Measurements from ENCODE around the gene CTNND2.

CTNND2 gene

GRCh38 chr5:11715461-11716196 is 188.6 kb downstream of the CTNND2 start:
- Histone ChIP-seq H3K4me1 (ENCODE audit: insufficient read depth, low read length) (no peaks in the 10 kb centered on the region), H3K27ac (ENCODE audit: low read length) (no peak overlapping the region), H3K79me2 (ENCODE audit: insufficient read depth, low read length) (no peaks in the 10 kb centered on the region), H3K4me2 (ENCODE audit: insufficient read depth, low read length) (no peak overlapping the region), H4K20me1 (ENCODE audit: insufficient read depth, low read length) (no peaks in the 10 kb centered on the region), H3K4me3 (ENCODE audit: low read depth in 1 of 2, low read length in 2 of 2) (no peak overlapping the region), H3K36me3 (ENCODE audit: insufficient read depth, low read length) (no peaks in the 10 kb centered on the region), H3K9me3 (ENCODE audit: insufficient read depth, low read length, severe bottlenecking) (no peaks in the 10 kb centered on the region), H2AFZ (ENCODE audit: low read depth, low read length) (no peak overlapping the region), H3K27me3 (ENCODE audit: insufficient read depth, low read length, poor library complexity) (no peaks in the 10 kb centered on the region), H3K9ac (ENCODE audit: low read depth, low read length) (no peak overlapping the region)
- TF ChIP-seq EZH2 (IDR thresholded peaks at IDR 0.05; ENCODE audit: borderline replicate concordance, low read depth, low read length, severe bottlenecking) = no peak
- TF ChIP-seq, protein P1, sequence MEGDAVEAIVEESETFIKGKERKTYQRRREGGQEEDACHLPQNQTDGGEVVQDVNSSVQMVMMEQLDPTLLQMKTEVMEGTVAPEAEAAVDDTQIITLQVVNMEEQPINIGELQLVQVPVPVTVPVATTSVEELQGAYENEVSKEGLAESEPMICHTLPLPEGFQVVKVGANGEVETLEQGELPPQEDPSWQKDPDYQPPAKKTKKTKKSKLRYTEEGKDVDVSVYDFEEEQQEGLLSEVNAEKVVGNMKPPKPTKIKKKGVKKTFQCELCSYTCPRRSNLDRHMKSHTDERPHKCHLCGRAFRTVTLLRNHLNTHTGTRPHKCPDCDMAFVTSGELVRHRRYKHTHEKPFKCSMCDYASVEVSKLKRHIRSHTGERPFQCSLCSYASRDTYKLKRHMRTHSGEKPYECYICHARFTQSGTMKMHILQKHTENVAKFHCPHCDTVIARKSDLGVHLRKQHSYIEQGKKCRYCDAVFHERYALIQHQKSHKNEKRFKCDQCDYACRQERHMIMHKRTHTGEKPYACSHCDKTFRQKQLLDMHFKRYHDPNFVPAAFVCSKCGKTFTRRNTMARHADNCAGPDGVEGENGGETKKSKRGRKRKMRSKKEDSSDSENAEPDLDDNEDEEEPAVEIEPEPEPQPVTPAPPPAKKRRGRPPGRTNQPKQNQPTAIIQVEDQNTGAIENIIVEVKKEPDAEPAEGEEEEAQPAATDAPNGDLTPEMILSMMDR (IDR thresholded peaks at IDR 0.05; ENCODE audit: borderline replicate concordance, extremely low read depth, low read length, poor library complexity, severe bottlenecking) = no peak
- ATAC-seq (ENCODE audit: insufficient read depth, low read depth) (no peak), DNase-seq (no peak)

- no peaks in the 10 kb centered on the region for H3K4me1 ChIP-seq (ENCODE audit: insufficient read depth, low read length)
- H3K4me2 ChIP-seq (ENCODE audit: insufficient read depth, low read length) = no peak overlapping the region
- no peak overlapping the region for H3K27ac ChIP-seq (ENCODE audit: low read length)
- H2AFZ ChIP-seq (ENCODE audit: low read depth, low read length) = no peak overlapping the region
- no peaks in the 10 kb centered on the region for H3K36me3 ChIP-seq (ENCODE audit: insufficient read depth, low read length)
- H3K4me3 ChIP-seq (ENCODE audit: low read depth in 1 of 2, low read length in 2 of 2) = no peak overlapping the region
- TF ChIP-seq, protein P1 (IDR thresholded peaks at IDR 0.05; ENCODE audit: borderline replicate concordance, extremely low read depth, low read length, poor library complexity, severe bottlenecking) = no peak
- no peak for TF ChIP-seq EZH2 (IDR thresholded peaks at IDR 0.05; ENCODE audit: borderline replicate concordance, low read depth, low read length, severe bottlenecking)
- no peaks in the 10 kb centered on the region for H3K9me3 ChIP-seq (ENCODE audit: insufficient read depth, low read length, severe bottlenecking)
- H3K27me3 ChIP-seq (ENCODE audit: insufficient read depth, low read length, poor library complexity) = no peaks in the 10 kb centered on the region
- no peaks in the 10 kb centered on the region for H4K20me1 ChIP-seq (ENCODE audit: insufficient read depth, low read length)
- ATAC-seq (ENCODE audit: insufficient read depth, low read depth) (no peak), DNase-seq (no peak)
- H3K79me2 ChIP-seq (ENCODE audit: insufficient read depth, low read length) = no peaks in the 10 kb centered on the region
- H3K9ac ChIP-seq (ENCODE audit: low read depth, low read length) = no peak overlapping the region
These were observed 192.3 kb downstream of the CTNND2 start for GRCh38 chr5:11711932-11712331.

- no peak for TF ChIP-seq EZH2 (IDR thresholded peaks at IDR 0.05; ENCODE audit: borderline replicate concordance, low read depth, low read length, severe bottlenecking)
- TF ChIP-seq, protein P1 (IDR thresholded peaks at IDR 0.05; ENCODE audit: borderline replicate concordance, extremely low read depth, low read length, poor library complexity, severe bottlenecking) = no peak
- ATAC-seq (ENCODE audit: insufficient read depth, low read depth) = no peak
These were observed 195.2 kb downstream of the CTNND2 start for GRCh38 chr5:11709021-11709420.

More at GRCh38 chr5:11709021-11709420, 195.2 kb downstream of the CTNND2 start:
- Histone ChIP-seq H3K4me2 (ENCODE audit: insufficient read depth, low read length) (no peak overlapping the region), H3K27me3 (ENCODE audit: insufficient read depth, low read length, poor library complexity) (no peaks in the 10 kb centered on the region), H3K9ac (ENCODE audit: low read depth, low read length) (no peak overlapping the region), H3K27ac (ENCODE audit: low read length) (no peak overlapping the region), H3K79me2 (ENCODE audit: insufficient read depth, low read length) (no peaks in the 10 kb centered on the region), H3K4me1 (ENCODE audit: insufficient read depth, low read length) (no peaks in the 10 kb centered on the region), H4K20me1 (ENCODE audit: insufficient read depth, low read length) (no peaks in the 10 kb centered on the region), H3K9me3 (ENCODE audit: insufficient read depth, low read length, severe bottlenecking) (no peaks in the 10 kb centered on the region), H3K36me3 (ENCODE audit: insufficient read depth, low read length) (no peaks in the 10 kb centered on the region), H2AFZ (ENCODE audit: low read depth, low read length) (no peak overlapping the region), H3K4me3 (ENCODE audit: low read depth in 1 of 2, low read length in 2 of 2) (no peak overlapping the region)
- DNase-seq = no peak

Measured in DND-41 (cell line).